Activated CD4-positive, alpha-beta T cell treated with anti-CD3 and anti-CD28 coated beads, Interleukin-2, amount 50 U/mL, for 24 hours (primary cell): ENCODE data around the gene PARD6A.

ENCODE experiments used
- DNase-seq, 2 donors: peaks; one replicate each; pipeline ENCODE4 v3.0.0-alpha.2; 2020; ENCODE audit warnings: low read depth in 1 of 2, low spot score in 1 of 2

The PARD6A gene

DNA sequence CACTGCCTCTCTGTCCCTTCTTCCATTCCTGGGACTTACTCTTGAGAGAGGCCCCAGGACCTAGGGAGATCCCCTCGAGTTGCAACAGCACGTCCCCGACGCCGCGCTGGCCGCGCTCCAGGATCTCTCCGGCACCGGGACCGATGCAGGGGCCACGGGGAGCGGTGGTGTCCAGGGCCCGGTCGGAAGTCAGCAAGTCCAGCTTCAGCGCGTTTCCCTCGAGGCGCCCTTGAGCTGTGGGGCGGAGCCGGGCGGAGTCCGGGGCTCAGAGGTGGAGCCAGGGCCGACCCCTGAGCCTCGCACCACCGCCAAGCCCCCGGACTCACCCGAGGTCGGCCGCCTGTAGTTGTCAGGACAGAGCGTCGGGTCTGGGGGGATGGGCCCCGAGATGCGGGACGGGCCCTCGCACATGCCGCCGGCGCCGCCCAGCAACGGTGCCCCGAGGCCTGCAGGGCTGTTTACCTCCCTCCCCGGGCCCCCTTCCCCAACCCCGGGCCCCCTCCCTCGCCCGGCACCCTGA is 5.3 kb downstream of the PARD6A start:
- no peak for DNase-seq

DNA sequence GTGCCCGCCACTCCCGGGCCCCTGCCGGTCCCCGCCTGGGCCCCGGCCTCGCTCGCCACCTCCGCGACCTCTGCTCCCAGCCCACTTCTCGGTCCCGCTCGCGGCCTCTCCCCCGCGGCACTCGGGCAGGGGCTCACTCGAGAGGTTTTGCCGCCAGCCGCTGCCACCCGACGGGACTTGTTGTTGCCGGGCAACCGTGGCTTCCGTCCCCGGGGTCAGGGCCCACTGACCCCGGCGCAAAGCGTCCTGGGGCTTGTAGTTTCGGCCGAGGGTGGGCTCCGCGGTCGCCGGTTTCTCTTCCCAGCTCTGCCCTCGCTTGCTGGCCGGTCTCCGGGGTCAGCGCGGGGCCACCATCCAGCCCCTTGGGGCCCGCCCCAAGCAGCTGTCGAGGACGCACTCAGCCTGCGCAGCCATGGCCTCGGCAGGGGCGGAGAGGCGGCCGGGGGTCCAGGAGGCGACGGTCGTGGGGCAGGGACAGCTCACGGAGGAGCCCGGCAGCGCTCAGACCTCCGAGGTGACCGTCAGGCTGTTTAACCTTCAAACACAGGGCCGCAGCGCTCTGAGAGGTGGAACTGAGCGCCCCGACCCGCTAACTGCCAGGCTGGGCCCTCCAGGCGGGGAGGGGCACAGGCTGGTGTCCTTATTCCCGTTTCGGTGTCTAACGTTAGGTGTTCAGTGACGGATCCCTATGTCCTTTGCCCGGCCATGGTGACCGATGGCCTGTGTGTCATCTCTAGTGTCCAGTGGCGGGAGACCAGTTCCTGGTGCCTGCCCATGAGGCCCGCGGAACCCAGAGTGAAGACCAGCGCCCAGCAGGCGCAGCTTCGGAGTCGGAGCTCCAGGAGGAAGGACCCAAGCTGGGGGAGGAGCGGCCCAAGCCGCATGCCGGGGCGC is 6.0 kb downstream of the PARD6A start, which contains the start of the genes C16orf86 and ENKD1:
C16orf86 (plus strand) TSS at position 256 of the 894 bp plus-strand sequence; CDS start at position 413, 157 bp downstream.
ENKD1 (minus strand) TSS at position 192 of the 894 bp plus-strand sequence. CDS start 308 bp downstream, outside the sequence.
- DNase-seq: peak; percentile 57 to 75

GRCh38 chr16:67667453-67667816 is 6.7 kb downstream of the PARD6A start:
- DNase-seq: no peak

- DNase-seq: peak; percentile 46 to 75
These were observed 7.2 kb downstream of the PARD6A start for GRCh38 chr16:67667817-67668494.

- no peak for DNase-seq
These were observed 7.9 kb downstream of the PARD6A start for GRCh38 chr16:67668495-67669157.

- DNase-seq: no peak
These were observed 8.8 kb downstream of the PARD6A start for GRCh38 chr16:67669499-67670101.

DNA sequence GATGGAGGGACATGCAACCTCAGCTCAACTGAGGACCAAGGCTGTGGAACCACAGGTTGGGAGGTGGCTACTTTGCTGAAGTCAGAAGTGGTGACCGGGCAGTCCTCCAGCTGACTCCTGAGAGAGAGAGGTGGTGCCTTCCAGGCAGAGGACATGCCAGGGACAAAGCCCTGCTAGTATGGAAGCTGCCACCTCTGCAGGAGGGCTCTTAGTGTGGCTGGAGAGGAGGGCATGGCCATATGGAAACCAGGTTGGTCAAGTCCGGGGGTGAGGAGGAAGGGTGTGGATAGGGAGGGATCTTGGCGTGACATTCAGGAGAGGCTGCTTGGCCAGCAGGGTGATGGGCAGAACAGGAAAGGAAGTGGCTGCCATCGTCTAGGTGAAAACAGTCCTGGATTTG is 11.5 kb downstream of the PARD6A start:
- no peak for DNase-seq

GRCh38 chr16:67672739-67673662 is 12.2 kb downstream of the PARD6A start:
- no peak for DNase-seq

DNA sequence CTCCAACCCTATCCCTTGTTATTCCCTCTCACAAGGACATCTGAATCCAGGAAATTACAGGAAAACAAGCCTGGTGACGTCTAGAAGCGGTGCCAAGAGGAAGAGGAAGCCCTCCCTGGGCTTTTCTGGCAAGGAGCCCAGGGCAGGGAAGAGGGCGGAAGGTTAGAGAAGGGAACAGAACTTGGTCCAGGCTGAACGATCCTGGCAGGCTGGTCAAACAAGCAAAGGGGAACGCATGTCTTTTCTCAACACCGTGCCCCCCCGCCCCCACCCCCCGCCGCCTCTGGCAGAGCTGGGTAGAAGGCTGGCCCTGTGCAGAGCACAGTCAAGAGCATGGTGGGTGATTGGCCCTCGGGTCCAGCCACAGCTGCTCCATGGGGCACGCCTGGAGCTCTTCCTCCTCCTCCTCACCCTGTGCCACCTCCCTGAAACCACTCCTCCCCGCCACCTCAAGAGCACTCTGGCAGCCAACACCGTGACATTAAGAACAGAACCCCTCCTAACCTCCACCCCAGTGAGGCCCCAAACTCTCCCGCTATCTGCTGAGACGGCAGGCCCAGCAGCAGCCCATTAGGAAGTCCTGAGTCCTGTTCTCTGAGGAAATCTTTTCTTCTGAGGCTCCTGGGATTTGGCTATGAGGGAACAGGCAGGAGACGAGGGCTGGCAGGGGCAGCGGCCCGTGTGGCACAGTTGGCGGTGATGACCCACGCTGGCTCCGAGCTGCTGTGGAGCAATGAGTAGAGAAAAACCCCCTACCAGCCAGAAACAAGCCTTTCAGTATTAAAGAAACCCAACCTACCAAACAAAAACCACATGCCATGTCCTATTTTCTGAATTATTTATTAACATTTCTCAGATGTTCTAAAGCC is 13.2 kb downstream of the PARD6A start:
- no peak for DNase-seq

DNA sequence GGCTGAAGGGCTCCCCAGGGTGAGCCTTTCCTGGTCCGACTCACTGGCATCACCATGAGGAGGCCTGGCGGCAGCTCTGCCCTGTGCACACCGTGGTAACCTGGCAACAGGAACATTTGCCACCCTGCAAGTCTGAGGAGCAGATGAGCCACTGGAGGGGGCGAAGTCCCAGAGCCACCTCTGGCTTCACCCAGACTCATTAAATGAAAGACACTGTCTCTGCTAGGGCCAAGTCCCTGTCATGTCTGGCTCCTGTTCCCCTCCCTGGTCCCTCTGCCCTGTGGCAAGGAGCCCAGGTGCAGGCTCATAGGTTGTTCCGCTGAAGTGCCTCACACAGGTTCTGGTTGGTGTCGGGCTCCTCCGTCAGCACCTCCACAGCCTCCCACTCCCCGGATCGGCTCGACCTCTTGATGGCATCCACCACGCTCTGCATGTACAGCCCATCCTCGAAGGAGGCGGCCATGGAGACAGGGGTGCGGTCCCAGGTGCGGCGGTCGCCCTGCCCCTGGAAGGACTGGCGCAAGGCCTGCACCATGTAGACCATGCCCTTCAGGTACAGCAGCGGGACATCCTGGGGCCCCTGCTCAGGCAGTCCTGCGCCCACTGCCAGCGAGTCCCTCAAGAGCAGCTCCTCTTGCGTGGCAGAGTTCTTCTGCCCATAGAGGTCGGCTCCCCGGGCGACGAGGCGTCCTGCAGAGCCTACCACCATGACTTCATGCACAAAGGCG is 14.3 kb downstream of the PARD6A start:
- no peak for DNase-seq

DNA sequence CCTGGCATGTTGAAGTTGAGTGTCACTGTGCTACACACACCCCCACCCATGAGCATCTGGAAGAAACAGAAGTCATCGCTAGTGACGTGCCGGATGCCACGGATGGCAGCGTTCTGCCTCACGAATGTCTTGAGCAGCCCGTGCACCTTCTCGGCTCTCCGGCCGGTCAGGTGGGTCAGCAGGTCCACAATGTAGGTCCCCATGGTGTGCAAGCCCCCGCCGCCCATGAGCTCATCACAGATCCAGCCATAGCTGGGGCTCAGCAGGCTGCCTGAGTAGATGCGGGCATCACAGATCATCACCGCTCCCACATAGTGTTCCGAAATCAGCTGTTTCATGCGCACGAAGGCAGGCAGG is 14.8 kb downstream of the PARD6A start:
- DNase-seq: no peak

DNA sequence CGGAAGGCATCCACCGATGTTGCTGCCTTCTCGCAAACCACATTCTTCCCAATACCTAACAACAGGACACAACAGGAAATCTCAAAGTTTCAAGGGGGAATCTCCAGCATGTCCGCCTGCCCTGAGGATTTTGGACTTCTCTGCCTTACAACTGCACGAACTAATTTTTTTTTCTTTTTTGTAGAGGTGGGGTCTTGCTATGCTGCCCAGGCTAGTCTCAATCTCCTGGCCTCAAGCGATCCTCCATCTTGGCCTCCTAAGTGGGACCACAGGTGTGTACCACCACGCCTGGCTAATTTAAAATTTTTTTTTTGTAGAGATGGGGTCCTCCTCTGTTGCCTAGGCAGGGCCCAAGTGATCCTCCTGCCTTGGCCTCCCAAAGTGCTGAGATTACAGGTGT is 15.2 kb downstream of the PARD6A start:
- DNase-seq: no peak

- no peak for DNase-seq
These were observed 15.8 kb downstream of the PARD6A start for GRCh38 chr16:67676516-67676915.

- DNase-seq: no peak
These were observed 16.2 kb downstream of the PARD6A start for GRCh38 chr16:67676939-67677338.

GRCh38 chr16:67677712-67678111 is 17.0 kb downstream of the PARD6A start:
- no peak for DNase-seq

DNA sequence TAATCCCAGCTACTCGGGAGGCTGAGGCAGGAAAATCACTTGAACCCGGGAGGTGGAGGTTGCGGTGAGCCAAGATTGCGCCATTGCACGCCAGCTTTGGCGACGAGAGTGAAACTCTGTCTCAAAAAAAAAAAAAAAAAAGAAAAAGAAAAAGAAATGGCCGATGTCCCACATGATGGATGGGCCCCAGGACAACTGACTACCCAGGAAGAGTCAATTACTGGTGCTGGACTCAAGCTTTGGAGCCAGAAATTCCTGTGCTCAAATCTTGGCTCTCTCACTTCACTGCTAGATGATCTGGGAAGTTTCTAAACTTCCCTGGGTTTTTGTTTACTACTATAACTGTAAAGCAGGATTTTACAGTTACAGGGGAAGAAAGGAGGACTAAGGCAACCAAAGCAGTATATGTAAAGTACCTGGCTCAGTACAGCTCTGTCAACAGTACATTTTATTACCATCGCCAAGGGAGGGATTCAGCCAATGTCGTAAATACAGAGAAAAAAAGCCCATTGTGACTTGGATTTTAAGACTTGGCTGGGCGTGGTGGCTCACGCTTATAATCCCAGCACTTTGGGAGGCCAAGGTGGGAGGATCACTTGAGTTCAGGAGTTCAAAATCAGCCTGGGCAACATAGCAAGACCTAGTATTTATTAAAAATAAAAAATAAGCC is 17.7 kb downstream of the PARD6A start:
- no peak for DNase-seq

DNA sequence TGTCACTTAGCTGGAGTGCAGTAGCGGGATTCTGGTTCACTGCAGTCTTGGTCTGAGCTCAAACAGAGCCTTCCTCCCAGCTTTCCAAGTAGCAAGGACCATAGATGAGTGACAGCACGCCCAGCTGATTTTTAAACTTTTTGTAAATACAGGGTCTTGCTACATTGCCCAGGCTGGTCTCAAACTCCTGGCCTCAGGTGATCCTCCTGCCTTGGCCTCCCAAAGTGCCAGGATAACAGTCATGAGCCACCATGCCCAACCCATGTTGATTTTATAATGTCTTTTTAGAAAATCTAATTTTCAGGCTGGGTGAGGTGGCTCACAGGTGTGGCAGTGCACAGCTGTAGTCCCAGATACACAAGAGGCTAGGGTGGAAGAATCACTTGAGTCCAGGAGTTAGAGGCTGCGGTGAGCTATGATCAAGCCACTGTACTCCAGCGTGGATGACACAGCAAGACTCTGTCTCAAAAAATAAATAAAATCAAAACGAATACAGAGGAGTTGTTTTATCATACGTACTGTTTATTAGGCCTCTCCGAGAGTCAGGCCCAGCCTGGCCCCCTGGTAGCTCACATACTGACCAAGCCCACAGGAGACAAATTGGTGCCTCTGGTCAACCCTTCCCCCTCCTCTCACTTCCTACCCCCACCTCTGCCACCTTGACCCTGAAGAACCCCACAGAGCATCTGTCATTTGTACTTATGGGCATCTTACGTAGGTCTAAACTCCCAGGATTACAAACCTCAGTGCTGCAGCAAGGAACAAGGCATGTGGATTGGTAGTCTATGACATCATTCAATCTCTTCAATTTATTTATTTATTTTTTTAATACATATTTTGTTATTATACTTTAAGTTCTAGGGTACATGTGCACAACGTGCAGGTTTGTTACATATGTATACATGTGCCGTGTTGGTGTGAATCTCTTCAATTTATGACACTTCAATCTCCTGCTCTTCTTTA is 19.5 kb downstream of the PARD6A start:
- DNase-seq: no peak
